K562 (cell line): ENCODE results near the gene PAIP2. TPM values are rescaled to one million over a fixed set of nuclear protein-coding genes. Genes with fewer than 3 reads are reported as not detected.

ENCODE experiments used
- ARNT ChIP-seq, 2 experiments: fragments of 450-650 bp; IDR thresholded peaks; 2 replicates each; pipeline ENCODE4 v1.6.1; 2016; ENCODE audit warnings: mild to moderate bottlenecking in 1 of 2
- E2F3 ChIP-seq: fragments of 250-450 bp; sonication (Bioruptor Pico); IDR thresholded peaks from 2 replicates; pipeline ENCODE4 v1.4.0; 2020; ENCODE audit warnings: mild to moderate bottlenecking
- ELF1 ChIP-seq: fragments of 200-800 bp; sonication (Bioruptor generic); IDR thresholded peaks from 2 replicates; pipeline ENCODE4 v1.6.1; 2016; ENCODE audit warnings: missing genetic modification characterization, missing compliant biosample characterization
- ESRRA ChIP-seq: fragments of 450-650 bp; IDR thresholded peaks from 2 replicates; pipeline ENCODE4 v1.6.1; 2014; ENCODE audit warnings: low read depth, mild to moderate bottlenecking, moderate library complexity, borderline replicate concordance
- ETV6 ChIP-seq, 3 experiments: fragments of 150-350 bp in 1 of 3; sonication (generic) in 1 of 3; formaldehyde crosslinking in 1 of 3; IDR thresholded peaks; 2 replicates each; pipeline versions ENCODE4 v1.6.1 to v1.8.0; 2014 to 2022; ENCODE audit warnings: borderline replicate concordance in 2 of 3, low read depth in 2 of 3, antibody characterized with exemption in 1 of 3, low read length in 1 of 3, mild to moderate bottlenecking in 1 of 3, missing genetic modification reagents in 1 of 3
- HNRNPL ChIP-seq: fragments of 200-400 bp; formaldehyde crosslinking; IDR thresholded peaks from 2 replicates; pipeline ENCODE4 v1.6.1; 2017; ENCODE audit warnings: low read depth, mild to moderate bottlenecking, low read length
- HSF4 ChIP-seq: fragments of 250-450 bp; sonication (Bioruptor Pico); IDR thresholded peaks from 2 replicates; pipeline ENCODE4 v2.1.2; 2022; ENCODE audit warnings: mild to moderate bottlenecking, moderate library complexity, borderline replicate concordance
- KAT8 ChIP-seq: fragments of 450-650 bp; IDR thresholded peaks from 2 replicates; pipeline ENCODE4 v1.6.1; 2016; ENCODE audit warnings: low read depth, mild to moderate bottlenecking
- MYBL2 ChIP-seq, 2 experiments: fragments of 450-650 bp in 1 of 2; sonication (generic) in 1 of 2; formaldehyde crosslinking in 1 of 2; IDR thresholded peaks; 2 replicates each; pipeline versions ENCODE4 v1.6.1 to v1.8.1; 2017 to 2022; ENCODE audit warnings: borderline replicate concordance in 1 of 2, inconsistent platforms in 1 of 2, low read depth in 1 of 2, mild to moderate bottlenecking in 1 of 2, missing genetic modification reagents in 1 of 2, moderate library complexity in 1 of 2
- RBM34 ChIP-seq: fragments of 200-400 bp; formaldehyde crosslinking; IDR thresholded peaks from 2 replicates; pipeline ENCODE4 v1.6.1; 2018; ENCODE audit warnings: low read length, borderline replicate concordance; ENCODE audit not compliant: insufficient read depth
- THRB ChIP-seq: fragments of 450-650 bp; formaldehyde crosslinking; conservative IDR thresholded peaks from 2 replicates; pipeline ENCODE4 v1.4.0; 2022; ENCODE audit warnings: mild to moderate bottlenecking, missing genetic modification characterization
- TSC22D4 ChIP-seq: fragments of 450-650 bp; IDR thresholded peaks from 2 replicates; pipeline ENCODE4 v1.6.1; 2016; ENCODE audit warnings: missing genetic modification characterization, missing biosample characterization, control low read depth
- YY1 ChIP-seq, 3 experiments: IDR thresholded peaks; 2 replicates each; pipeline ENCODE4 v1.6.1; 2011; ENCODE audit warnings: low read length in 2 of 3, mild to moderate bottlenecking in 2 of 3, moderate library complexity in 2 of 3, borderline replicate concordance in 1 of 3, control low read depth in 1 of 3, low read depth in 1 of 3; ENCODE audit not compliant: insufficient read depth in 3 of 3, insufficient replicate concordance in 2 of 3, control insufficient read depth in 1 of 3, insufficient read length in 1 of 3; ENCODE audit errors: extremely low read depth in 1 of 3
- ZC3H8 ChIP-seq: fragments of 450-650 bp; IDR thresholded peaks from 2 replicates; pipeline ENCODE4 v1.6.1; 2017
- ZNF408 ChIP-seq: fragments of 250-450 bp; sonication (Bioruptor Pico); IDR thresholded peaks from 2 replicates; pipeline ENCODE4 v1.4.0; 2020; ENCODE audit warnings: low read depth, mild to moderate bottlenecking, moderate library complexity
- ZNF584 ChIP-seq: fragments of 200-800 bp; sonication (Bioruptor generic); IDR thresholded peaks from 2 replicates; pipeline ENCODE4 v1.6.1; 2016; ENCODE audit warnings: low read depth, mild to moderate bottlenecking, missing genetic modification characterization, missing compliant biosample characterization
- ZNF668 ChIP-seq: fragments of 250-450 bp; sonication (Bioruptor Pico); IDR thresholded peaks from 2 replicates; pipeline ENCODE4 v1.8.0; 2022; ENCODE audit warnings: mild to moderate bottlenecking, inconsistent platforms
- ZNF764 ChIP-seq: fragments of 250-450 bp; sonication (Bioruptor Pico); IDR thresholded peaks from 2 replicates; pipeline ENCODE4 v1.4.0; 2020; ENCODE audit warnings: low read depth, mild to moderate bottlenecking, moderate library complexity
- polyA plus RNA-seq, 8 experiments: library from polyadenylated mRNA; depleted of rRNA in 4 of 8; stranded (reverse) in 5 of 8; unstranded in 3 of 8; fragments of >200 nt; fragmentation: Nextera tagmentation in 2 of 8; fragmentation: Illumina TruSeq in 1 of 8; extraction: Ambion mirVana in 2 of 8; extraction: Trizol in 1 of 8; gene quantifications; 2 replicates each; pipeline versions ENCODE4 v1.2.1 to v1.2.3, GENCODE V29; 2011 to 2014; ENCODE audit warnings: inconsistent platforms in 1 of 8, missing spikeins in 1 of 8
- total RNA-seq, 7 experiments: library from RNA; depleted of rRNA in 6 of 7; stranded (reverse); fragments of >200 nt in 6 of 7; fragmentation: Illumina TruSeq in 2 of 7; extraction: Trizol in 2 of 7; gene quantifications; 2 replicates each; pipeline versions ENCODE4 v1.2.1 to v1.2.3, GENCODE V29; 2011 to 2021; ENCODE audit warnings: low replicate concordance in 1 of 7
- TF ChIP-seq, protein P1 (sequence below): sonication (generic); formaldehyde crosslinking; IDR thresholded peaks from 2 replicates; pipeline ENCODE4 v1.8.1; 2023; ENCODE audit warnings: mild to moderate bottlenecking, missing genetic modification reagents
- TF ChIP-seq, protein P2 (sequence below): IDR thresholded peaks from 2 replicates; pipeline ENCODE4 v1.6.1; 2012; ENCODE audit warnings: low read depth, low read length, improper control_type of control experiment, borderline replicate concordance

The PAIP2 gene
- total and polyA plus RNA-seq, 9 of the 15 experiments (the other 6 are each of a cell fraction or from before 2014, with no cell fraction given) = 78.3 to 187 (median 128) TPM

DNA sequence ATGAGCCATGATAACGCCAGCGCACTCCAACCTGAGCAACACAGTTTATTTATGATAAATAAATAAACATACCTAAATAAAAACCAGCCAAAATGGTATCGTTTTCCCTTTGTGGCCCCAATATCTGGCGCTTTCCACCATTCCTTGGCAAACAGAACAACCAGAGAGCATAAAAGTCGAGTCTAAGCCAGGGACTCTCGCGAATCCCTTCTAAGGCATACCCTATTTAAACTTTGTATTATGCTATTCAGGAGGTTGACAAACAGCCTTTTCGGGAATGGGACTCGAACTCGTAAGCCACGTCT lies 48.5 kb upstream of the PAIP2 start (continued):
- TF ChIP-seq, protein P1, sequence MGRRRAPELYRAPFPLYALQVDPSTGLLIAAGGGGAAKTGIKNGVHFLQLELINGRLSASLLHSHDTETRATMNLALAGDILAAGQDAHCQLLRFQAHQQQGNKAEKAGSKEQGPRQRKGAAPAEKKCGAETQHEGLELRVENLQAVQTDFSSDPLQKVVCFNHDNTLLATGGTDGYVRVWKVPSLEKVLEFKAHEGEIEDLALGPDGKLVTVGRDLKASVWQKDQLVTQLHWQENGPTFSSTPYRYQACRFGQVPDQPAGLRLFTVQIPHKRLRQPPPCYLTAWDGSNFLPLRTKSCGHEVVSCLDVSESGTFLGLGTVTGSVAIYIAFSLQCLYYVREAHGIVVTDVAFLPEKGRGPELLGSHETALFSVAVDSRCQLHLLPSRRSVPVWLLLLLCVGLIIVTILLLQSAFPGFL (CRISPR knock-in tag) = no peak
- no peak for TF ChIP-seq MYBL2 (IDR thresholded peaks at IDR 0.05; ENCODE audit: low read depth)
- TF ChIP-seq MYBL2 (CRISPR knock-in tag; IDR thresholded peaks at IDR 0.05; ENCODE audit: borderline replicate concordance) = no peak
- no peak for TF ChIP-seq ELF1
- no peak for TF ChIP-seq ESRRA
- no peak for TF ChIP-seq YY1 (IDR thresholded peaks at IDR 0.05; ENCODE audit: borderline replicate concordance in 1 of 3, control insufficient read depth in 1 of 3, extremely low read depth in 1 of 3, insufficient read depth in 3 of 3, insufficient read length in 1 of 3, insufficient replicate concordance in 2 of 3, low read depth in 1 of 3, low read length in 2 of 3)
- 0 out of 4 replicates have a peak, but pooled peaks of 1 of the 2 experiments have one; percentile 22 for TF ChIP-seq ARNT (IDR thresholded peaks at IDR 0.05)
- TF ChIP-seq ZNF584 (CRISPR knock-in tag) = 0 out of 2 replicates have a peak, but pooled peaks have one; percentile 8
- no peak for TF ChIP-seq ZNF668 (CRISPR knock-in tag)
- TF ChIP-seq TSC22D4 (tag) = no peak
- no peak for TF ChIP-seq ETV6 (IDR thresholded peaks at IDR 0.05; ENCODE audit: borderline replicate concordance in 1 of 2, low read depth in 2 of 2, low read length in 1 of 2)
- TF ChIP-seq ETV6 (CRISPR knock-in tag; IDR thresholded peaks at IDR 0.05; ENCODE audit: borderline replicate concordance) = no peak
- TF ChIP-seq RBM34 = no peak
- no peak for TF ChIP-seq ZNF408 (CRISPR knock-in tag)
- no peak for TF ChIP-seq ZNF764 (CRISPR knock-in tag)
- no peak for TF ChIP-seq THRB (CRISPR knock-in tag)
- no peak for TF ChIP-seq HNRNPL
- TF ChIP-seq ZC3H8 = no peak
- TF ChIP-seq HSF4 (CRISPR knock-in tag) = no peak
- no peak for TF ChIP-seq KAT8
- TF ChIP-seq, protein P2, sequence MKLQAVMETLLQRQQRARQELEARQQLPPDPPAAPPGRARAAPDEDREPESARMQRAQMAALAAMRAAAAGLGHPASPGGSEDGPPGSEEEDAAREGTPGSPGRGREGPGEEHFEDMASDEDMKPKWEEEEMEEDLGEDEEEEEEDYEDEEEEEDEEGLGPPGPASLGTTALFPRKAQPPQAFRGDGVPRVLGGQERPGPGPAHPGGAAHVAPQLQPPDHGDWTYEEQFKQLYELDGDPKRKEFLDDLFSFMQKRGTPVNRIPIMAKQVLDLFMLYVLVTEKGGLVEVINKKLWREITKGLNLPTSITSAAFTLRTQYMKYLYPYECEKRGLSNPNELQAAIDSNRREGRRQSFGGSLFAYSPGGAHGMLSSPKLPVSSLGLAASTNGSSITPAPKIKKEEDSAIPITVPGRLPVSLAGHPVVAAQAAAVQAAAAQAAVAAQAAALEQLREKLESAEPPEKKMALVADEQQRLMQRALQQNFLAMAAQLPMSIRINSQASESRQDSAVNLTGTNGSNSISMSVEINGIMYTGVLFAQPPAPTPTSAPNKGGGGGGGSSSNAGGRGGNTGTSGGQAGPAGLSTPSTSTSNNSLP = no peak
- TF ChIP-seq E2F3 (CRISPR knock-in tag) = peak; percentile 63
